ENCODE measurements around the gene IGF2BP2.

DNA sequence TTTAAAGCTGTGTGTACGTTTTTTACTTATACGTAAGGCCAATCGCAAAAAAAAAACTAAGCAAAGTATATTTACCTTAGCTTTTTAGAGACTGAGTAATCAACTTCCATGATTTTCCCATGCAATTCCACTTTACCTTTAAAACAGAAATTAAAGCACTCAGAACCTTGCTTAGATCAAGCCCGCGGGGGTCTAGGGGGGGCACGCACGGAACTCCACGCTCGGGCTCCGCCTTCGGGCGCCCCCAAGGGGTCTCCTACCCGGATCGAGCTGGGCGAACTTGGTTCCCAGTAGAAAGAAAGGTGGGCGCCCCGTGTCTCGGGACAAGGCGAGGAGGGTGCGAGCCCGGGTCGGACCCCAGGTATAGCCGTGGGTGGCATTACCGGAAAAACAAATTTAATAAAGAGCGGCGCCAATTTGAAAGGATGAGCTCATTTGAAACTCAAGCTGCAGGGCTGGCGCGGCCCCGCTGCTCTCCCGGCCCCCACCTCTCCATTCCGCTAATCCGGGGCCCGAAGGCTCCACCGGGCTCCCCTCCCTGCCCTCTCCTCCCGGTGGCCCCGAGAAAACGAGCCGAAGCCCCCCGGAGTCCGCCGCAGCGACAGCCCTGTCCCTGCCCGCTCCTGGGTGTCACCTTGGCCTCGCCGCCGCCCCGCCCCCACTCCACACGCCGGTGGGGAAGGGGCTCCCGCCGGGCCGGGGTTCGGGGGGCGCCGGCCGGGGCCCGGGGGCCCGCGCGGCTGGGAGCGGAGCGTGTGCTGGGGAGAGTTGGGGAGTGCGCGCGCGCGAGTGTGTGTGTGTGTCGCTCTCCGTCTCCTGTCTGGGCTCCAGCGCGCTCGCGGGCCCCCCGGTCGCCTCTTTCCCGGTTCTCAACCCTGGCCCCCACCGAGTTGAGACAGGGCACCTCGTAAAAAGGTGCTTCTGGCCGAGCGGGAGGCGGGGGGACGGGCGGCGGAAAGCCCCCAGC, 1.5 kb downstream of the IGF2BP2 start:
- no peak for TF ChIP-seq POLR2A (IDR thresholded peaks at IDR 0.05)
- TF ChIP-seq, protein P1, sequence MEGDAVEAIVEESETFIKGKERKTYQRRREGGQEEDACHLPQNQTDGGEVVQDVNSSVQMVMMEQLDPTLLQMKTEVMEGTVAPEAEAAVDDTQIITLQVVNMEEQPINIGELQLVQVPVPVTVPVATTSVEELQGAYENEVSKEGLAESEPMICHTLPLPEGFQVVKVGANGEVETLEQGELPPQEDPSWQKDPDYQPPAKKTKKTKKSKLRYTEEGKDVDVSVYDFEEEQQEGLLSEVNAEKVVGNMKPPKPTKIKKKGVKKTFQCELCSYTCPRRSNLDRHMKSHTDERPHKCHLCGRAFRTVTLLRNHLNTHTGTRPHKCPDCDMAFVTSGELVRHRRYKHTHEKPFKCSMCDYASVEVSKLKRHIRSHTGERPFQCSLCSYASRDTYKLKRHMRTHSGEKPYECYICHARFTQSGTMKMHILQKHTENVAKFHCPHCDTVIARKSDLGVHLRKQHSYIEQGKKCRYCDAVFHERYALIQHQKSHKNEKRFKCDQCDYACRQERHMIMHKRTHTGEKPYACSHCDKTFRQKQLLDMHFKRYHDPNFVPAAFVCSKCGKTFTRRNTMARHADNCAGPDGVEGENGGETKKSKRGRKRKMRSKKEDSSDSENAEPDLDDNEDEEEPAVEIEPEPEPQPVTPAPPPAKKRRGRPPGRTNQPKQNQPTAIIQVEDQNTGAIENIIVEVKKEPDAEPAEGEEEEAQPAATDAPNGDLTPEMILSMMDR (IDR thresholded peaks at IDR 0.05) = no peak

Data from lower leg skin (tissue), 3 donors.